Measurements from ENCODE around the gene APOBEC3G.
"Not testable (repeated sequence)": the region's sequence is repeated elsewhere in the genome, so short reads cannot be mapped to it uniquely, and the experiment has no call there.

Gene APOBEC3G

DNA sequence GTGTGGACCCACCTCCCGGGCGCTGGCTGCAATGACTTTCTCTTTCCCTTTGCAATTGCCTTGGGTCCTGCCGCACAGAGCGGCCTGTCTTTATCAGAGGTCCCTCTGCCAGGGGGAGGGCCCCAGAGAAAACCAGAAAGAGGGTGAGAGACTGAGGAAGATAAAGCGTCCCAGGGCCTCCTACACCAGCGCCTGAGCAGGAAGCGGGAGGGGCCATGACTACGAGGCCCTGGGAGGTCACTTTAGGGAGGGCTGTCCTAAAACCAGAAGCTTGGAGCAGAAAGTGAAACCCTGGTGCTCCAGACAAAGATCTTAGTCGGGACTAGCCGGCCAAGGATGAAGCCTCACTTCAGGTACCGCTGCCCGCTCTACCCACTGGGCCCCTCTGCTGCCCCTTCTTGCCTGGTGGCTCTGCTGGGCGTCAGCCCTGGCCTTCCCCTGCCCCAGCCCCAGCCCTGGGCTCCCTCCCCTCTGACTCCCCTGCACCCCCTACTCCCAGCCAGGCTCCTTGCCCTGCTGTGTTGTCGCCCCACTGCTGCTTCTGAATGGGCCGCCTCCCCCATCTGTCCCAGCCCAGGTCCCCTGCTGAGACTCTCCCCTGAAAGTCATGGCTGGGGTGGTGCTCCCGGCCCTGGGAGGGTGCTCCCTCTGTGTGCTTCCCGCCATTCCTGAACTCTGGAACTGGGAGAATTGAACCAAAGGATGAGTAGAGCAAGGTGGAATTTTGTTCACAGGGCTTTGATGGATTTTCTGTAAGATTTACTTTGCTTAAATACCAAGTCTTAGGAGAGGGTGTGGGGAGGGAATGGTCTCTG lies at the start of gene APOBEC3G:
APOBEC3G (plus strand) TSS at position 250 of the 815 bp plus-strand sequence; CDS start at position 337, 87 bp downstream.
- H3K4me3 ChIP-seq (ENCODE audit: low read depth, low read length) = peak within 1 kb of the TSS; percentile 41
- DNase-seq (ENCODE audit: low read depth) = peak; percentile 5

DNA sequence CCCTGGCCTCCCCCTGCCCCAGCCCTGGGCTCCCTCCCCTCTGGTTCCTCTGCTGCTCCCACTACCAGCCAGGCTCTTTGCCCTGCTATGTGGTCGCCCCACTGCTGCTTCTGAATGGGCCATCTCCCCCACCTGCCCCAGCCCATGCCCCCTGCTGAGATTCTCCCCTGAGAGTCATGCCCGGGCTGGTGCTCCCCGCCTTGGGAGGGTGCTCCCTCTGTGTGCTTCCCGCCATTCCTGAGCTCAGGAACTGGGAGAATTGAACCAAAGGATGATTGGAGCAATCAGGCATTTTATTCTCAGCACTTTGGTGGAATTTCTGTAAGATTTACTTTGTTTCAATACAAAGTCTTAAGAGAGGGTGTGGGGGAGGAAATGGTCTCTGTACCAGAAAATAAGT lies 49.4 kb upstream of the APOBEC3G start:
- H3K4me3 ChIP-seq (ENCODE audit: low read depth, low read length) = no peak overlapping the region
- no peak for DNase-seq (ENCODE audit: low read depth)

DNA sequence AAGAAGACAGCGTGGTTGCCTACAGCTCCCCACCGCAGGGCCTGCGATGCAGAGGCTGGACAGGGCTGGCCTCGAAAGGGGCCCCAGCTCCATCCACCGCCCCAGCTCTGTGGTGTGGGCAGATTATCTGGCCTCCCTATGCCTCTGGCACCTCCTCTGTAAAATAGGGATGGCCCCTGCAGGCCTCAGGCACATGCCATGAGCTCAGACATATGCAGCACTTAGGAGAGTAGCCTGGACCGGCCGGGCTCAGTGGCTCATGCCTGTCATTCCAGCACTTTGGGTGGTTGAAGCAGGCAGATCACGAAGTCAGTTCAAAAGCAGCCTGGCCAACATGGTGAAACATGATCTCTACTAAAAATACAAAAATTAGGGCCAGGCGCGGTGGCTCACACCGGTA lies 48.8 kb upstream of the APOBEC3G start:
- H3K4me3 ChIP-seq (ENCODE audit: low read depth, low read length) = no peak overlapping the region
- DNase-seq (ENCODE audit: low read depth) = no peak

DNA sequence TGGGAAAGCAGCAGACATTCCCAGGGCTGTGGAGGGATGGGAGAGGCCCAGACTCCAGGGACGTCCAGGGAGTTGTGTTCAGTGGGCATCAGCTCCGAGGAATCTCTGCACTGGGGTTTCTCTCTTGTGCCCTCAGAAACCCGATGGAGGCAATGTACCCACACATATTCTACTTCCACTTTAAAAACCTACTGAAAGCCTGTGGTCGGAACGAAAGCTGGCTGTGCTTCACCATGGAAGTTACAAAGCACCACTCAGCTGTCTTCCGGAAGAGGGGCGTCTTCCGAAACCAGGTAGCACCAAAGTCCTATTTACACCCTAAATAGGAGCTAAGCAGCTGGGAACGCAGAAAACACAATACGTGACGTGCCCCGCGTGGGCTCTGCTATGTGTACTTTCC lies 47.8 kb upstream of the APOBEC3G start:
- DNase-seq (ENCODE audit: low read depth) = no peak
- no peak overlapping the region for H3K4me3 ChIP-seq (ENCODE audit: low read depth, low read length)

DNA sequence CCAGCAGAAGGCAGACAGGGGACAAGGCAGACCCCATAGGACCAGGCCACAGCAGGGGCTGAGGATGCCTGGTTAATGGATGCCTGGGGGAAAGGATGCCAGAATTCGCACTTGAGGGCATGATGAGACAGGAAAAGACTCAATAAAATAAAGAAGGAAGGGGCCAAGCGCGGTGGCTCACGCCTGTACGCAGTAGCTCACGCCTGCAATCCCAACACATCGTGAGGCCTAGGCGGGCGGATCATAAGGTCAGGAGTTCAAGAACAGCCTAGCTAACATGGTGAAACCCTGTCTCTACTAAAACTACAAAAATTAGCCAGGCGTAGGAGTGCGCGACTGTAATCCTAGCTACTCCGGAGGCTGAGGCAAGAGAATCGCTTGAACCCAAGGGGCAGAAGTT lies 46.4 kb upstream of the APOBEC3G start:
- no peak overlapping the region for H3K4me3 ChIP-seq (ENCODE audit: low read depth, low read length)
- no peak for DNase-seq (ENCODE audit: low read depth)

DNA sequence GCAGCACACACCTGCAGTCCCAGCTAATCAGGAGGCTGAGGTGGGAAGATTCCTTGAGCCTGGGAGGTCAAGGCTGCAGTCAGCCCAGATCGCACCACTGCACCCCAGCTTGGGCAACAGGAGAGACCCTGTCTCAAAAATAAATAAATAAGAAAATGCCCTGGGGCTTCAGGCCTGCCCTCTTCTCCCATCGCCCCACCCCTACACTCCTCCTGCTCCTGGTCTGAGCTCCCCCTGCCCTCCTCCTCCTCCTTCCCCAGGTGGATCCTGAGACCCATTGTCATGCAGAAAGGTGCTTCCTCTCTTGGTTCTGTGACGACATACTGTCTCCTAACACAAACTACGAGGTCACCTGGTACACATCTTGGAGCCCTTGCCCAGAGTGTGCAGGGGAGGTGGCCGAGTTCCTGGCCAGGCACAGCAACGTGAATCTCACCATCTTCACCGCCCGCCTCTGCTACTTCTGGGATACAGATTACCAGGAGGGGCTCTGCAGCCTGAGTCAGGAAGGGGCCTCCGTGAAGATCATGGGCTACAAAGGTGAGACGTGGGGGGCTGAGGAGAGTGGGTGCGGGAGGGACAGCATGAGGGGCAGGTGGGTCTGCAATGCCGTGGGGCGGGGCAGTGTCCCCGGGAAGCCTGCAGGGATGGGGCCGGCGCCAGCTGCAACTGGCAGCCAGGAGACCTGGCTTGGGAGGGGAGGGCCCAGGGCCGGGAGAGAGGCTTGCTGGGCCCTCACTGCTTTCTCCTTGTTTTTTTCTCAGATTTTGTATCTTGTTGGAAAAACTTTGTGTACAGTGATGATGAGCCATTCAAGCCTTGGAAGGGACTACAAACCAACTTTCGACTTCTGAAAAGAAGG lies 45.4 kb upstream of the APOBEC3G start:
- not testable (repeated sequence) for H3K4me3 ChIP-seq (ENCODE audit: low read depth, low read length)

DNA sequence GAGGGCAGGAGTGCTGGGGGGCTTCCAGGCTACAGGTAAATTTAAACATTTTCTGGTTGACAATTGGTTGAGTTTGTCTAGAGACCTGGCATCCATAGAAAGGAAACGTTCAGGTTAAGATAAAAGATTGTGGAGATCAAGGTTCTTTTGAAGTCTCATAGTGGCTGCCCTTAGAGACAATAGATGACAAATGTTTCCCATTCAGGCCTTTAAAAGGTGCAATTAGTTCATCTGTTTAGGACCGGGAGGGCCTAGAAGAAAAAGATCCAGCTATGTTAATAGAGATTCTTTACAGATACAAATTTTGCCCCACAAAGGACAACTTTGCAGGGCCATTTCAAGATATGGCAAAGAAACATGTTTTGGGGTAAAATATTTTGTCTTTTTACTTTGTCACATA lies 40.0 kb upstream of the APOBEC3G start:
- not testable (repeated sequence) for H3K4me3 ChIP-seq (ENCODE audit: low read depth, low read length)

More for the DNA sequence above, 45.4 kb upstream of the APOBEC3G start:
- not testable (repeated sequence) for DNase-seq (ENCODE audit: low read depth)

DNA sequence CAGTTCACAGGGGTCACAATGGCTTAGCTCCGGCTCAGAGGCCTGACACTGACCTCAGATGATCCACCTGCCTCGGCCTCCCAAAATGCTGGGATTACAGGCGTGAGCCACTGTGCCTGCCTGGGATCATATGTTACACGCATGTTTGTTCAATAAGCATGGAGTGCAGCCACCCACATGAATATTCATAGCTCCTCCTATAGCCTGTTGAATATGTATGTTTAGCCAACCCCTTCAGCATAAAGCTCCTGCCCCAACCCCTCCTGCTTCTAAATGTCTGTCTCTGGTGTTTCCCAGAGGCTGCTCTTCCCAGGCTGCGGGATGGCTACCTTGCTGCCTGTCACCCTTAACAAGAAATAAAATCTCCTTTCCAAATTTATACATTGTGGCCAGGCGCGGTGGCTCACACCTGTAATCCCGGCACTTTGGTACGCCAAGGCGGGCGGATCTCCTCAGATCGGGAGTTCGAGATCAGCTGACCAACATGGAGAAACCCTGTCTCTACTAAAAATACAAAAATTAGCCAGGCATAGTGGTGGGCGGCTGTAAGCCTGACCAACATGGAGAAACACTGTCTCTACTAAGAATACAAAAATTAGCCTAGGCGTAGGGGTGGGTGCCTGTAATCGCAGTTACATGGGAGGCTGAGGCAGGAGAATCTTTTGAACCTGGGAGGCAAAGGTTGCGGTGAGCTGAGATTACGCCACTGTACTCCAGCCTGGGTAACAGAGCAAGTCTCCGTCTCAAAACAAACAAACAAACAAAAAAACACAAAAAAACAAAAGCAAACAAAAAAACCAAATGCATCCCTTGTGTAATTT lies 37.6 kb upstream of the APOBEC3G start:
- H3K4me3 ChIP-seq (ENCODE audit: low read depth, low read length) = no peak overlapping the region
- no peak for DNase-seq (ENCODE audit: low read depth)

More for the DNA sequence above, 40.0 kb upstream of the APOBEC3G start:
- DNase-seq (ENCODE audit: low read depth) = not testable (repeated sequence)

DNA sequence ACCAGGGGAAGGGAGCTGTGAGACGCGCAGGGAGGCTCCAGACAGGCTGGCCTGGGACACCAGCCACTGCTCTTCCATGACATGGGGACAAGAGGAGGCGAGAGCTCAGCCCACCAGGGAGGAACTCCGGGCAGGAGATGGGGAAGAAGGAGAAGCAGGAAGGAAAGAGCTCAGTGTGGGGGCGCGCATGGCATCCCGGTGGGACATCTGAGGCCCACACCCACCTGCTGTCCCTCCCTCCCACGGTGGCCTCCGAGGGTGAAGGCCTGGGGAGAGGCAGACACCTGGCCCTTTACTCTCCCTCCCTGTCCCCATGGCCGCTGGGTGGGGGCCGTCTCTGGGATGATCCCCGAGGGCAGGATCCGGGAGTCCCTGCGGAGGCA lies 36.9 kb upstream of the APOBEC3G start:
- DNase-seq (ENCODE audit: low read depth) = not testable (repeated sequence)
- peak overlapping the region; percentile 59 for H3K4me3 ChIP-seq (ENCODE audit: low read depth, low read length)

DNA sequence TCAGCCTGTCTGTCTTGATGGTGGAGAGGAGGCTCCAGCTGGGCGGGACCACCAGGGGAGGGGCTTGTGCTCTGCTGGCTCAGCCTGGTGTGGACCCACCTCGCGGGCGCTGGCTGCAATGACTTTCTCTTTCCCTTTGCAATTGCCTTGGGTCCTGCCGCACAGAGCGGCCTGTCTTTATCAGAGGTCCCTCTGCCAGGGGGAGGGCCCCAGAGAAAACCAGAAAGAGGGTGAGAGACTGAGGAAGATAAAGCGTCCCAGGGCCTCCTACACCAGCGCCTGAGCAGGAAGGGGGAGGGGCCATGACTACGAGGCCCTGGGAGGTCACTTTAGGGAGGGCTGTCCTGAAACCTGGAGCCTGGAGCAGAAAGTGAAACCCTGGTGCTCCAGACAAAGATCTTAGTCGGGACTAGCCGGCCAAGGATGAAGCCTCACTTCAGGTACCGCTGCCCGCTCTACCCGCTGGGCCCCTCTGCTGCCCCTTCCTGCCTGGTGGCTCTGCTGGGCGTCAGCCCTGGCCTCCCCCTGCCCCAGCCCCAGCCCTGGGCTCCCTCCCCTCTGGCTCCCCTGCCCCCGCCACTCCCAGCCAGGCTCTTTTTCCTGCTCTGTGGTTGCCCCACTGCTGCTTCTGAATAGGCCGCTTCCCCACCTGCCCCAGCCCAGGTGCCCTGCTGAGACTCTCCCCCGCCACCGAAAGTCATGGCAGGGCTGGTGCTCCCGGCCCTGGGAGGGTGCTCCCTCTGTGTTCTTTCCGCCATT lies 36.4 kb upstream of the APOBEC3G start, which contains the start of gene APOBEC3F:
APOBEC3F (plus strand) TSS at position 327 of the 759 bp plus-strand sequence; CDS start at position 424, 97 bp downstream.
- peak; percentile 9 for DNase-seq (ENCODE audit: low read depth)
- peak within 1 kb of the TSS; percentile 59 for H3K4me3 ChIP-seq (ENCODE audit: low read depth, low read length)

DNA sequence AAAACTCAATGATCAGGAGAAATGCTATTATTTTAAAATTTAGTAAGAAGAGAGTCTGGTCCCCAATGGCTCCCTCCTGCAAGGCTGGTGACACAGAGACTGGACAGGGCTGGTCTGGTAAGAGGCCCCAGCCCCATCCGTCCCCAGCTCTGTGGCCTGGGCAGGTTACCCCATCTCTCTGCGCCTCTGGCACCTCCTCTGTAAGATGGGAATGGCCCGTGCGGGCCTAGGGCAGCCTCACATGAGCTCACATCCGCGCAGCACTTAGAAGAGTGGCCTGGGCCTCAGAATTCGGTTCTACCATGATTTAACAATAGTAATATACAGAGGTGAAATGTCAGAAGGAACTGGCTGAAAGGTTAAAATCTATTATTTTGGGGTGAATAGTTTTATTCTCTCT lies 35.2 kb upstream of the APOBEC3G start:
- no peak overlapping the region for H3K4me3 ChIP-seq (ENCODE audit: low read depth, low read length)
- DNase-seq (ENCODE audit: low read depth) = no peak

DNA sequence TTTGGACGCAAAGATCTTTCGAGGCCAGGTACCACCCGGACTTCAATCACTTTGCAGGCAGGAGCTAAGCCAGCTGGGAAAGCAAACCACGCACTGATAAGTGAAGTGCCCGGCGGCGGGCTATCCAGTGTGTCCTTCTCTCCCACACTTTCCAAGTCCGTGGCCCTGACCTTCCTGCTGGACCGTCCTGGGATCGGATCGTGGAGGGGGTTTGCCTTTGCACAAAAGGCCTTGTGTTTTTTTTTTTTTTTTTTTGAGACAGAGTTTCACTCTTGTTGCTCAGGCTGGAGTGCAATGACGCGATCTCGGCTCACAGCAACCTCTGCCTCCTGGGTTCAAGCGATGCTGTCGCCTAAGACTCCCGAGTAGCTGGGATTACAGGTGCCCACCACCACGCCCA lies 34.0 kb upstream of the APOBEC3G start:
- DNase-seq (ENCODE audit: low read depth); H3K4me3 ChIP-seq (ENCODE audit: low read depth, low read length): not testable (repeated sequence)

DNA sequence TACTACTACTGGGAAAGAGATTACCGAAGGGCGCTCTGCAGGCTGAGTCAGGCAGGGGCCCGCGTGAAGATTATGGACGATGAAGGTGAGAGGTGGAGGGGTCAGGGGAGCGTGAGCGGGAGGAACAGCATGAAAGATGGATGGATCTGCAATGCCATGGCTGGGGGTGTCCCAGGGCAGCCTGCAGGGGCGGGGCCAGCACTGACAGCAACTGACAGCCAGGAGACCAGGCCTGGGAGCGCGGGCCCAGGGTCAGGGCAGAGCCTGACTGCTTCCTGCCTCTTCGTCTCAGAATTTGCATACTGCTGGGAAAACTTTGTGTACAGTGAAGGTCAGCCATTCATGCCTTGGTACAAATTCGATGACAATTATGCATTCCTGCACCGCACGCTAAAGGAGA lies 31.9 kb upstream of the APOBEC3G start:
- DNase-seq (ENCODE audit: low read depth); H3K4me3 ChIP-seq (ENCODE audit: low read depth, low read length): not testable (repeated sequence)

DNA sequence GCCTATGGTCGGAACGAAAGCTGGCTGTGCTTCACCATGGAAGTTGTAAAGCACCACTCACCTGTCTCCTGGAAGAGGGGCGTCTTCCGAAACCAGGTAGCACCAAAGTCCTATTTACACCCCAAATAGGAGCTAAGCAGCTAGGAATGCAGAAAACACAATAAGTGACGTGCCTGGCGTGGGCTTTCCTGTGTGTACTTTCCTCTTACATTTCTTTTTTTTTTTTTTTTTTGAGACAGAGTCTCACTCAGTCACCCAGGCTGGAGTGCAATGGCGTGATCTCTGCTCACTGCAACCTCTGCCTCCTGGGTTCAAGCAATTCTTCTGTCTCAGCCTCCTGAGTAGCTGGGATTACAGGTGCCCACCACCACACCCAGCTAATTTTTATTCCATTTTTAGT lies 27.6 kb upstream of the APOBEC3G start:
- DNase-seq (ENCODE audit: low read depth); H3K4me3 ChIP-seq (ENCODE audit: low read depth, low read length): not testable (repeated sequence)

DNA sequence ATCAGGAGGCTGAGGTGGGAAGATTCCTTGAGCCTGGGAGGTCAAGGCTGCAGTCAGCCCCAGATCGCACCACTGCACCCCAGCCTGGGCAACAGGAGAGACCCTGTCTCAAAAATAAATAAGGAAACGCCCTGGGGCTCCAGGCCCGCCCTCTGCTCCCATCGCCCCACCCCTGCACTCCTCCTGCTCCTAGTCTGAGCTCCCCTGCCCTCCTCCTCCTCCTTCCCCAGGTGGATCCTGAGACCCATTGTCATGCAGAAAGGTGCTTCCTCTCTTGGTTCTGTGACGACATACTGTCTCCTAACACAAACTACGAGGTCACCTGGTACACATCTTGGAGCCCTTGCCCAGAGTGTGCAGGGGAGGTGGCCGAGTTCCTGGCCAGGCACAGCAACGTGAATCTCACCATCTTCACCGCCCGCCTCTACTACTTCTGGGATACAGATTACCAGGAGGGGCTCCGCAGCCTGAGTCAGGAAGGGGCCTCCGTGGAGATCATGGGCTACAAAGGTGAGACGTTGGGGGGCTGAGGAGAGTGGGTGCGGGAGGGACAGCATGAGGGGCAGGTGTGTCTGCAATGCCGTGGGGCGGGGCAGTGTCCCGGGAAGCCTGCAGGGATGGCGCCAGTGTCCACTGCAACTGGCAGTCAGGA lies 25.1 kb upstream of the APOBEC3G start:
- H3K4me3 ChIP-seq (ENCODE audit: low read depth, low read length); DNase-seq (ENCODE audit: low read depth): not testable (repeated sequence)

DNA sequence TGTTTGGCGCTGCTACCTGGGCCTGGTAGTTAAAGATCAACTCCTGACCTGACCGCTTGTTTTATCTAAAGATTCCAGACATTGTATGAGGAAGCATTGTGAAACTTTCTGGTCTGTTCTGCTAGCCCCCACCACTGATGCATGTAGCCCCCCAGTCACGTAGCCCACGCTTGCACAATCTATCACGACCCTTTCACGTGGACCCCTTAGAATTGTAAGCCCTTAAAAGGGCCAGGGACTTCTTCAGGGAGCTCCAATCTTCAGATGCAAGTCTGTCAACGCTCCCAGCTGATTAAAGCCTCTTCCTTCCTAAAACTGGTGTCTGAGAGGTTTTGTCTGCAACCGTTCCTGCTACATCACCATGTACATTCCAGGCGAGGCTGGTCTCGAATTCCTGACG lies 21.4 kb upstream of the APOBEC3G start:
- no peak overlapping the region for H3K4me3 ChIP-seq (ENCODE audit: low read depth, low read length)
- no peak for DNase-seq (ENCODE audit: low read depth)

DNA sequence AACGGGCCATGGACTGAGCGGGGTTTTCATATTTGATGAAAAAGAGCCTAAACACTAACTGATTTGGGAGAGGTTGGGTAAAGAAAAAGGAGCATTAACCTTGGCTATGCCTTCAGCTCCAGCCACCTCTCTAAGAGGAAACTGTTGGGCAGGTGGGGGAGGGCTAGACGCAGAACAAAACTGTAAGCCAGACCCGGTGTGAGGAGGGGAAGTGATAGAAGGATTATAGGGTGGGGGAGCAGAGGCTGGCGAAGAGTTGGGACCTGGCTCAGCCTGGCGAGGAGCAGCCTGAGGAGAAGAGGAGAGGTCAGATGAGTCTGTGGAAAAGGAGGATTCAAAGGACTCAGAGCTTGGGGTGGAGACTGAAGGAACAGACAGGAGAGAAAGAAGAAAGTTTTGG lies 15.8 kb upstream of the APOBEC3G start:
- not testable (repeated sequence) for H3K4me3 ChIP-seq (ENCODE audit: low read depth, low read length); DNase-seq (ENCODE audit: low read depth)

DNA sequence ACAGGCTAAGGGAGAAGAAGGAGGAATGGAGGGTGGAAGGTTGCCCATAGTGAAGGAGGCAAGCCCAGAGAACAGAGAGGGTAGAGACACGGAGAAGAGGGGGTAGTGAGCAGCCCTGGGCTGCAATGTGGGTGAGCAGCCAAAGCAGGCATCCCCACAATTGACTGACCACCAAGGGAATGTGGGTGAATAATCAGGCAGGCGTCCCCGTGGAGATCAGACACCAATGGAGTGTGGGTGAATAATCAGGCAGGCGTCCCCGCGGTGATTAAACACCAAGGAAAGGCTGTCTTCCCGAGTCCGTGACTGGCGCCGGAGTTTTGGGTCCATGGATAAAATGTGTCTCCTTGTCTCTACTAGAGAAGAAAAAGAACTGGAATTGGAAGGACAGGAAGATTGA lies 15.1 kb upstream of the APOBEC3G start:
- H3K4me3 ChIP-seq (ENCODE audit: low read depth, low read length); DNase-seq (ENCODE audit: low read depth): not testable (repeated sequence)

All from skeletal muscle cell (primary cell).